Measurements from ENCODE around the gene TRMT1.

- TF ChIP-seq CTCF (conservative IDR thresholded peaks at IDR 0.05; ENCODE audit: low read depth, low read length) (no peak), EZH2 (IDR thresholded peaks at IDR 0.05; ENCODE audit: borderline replicate concordance, low read depth, low read length, poor library complexity, severe bottlenecking) (no peak)
These were observed 32.9 kb downstream of the TRMT1 start for GRCh38 chr19:13083627-13084026.
